Trophoblast cell (in vitro differentiated cells and primary cell): ENCODE results near the gene FAM76A. TPM values are rescaled to one million over a fixed set of nuclear protein-coding genes. Genes with fewer than 3 reads are reported as not detected.
"Not testable (repeated sequence)": the region's sequence is repeated elsewhere in the genome, so short reads cannot be mapped to it uniquely, and the experiment has no call there.

Experiments
- DNase-seq, 2 donors: peaks; one replicate each; pipeline ENCODE4 v3.0.0-alpha.2; 2016
- H2AFZ ChIP-seq: 2 replicates; pipeline ENCODE4 v1.6.1; 2013; ENCODE audit warnings: low read length, moderate library complexity, mild to moderate bottlenecking; ENCODE audit not compliant: insufficient read depth, poor library complexity
- H2AK5ac ChIP-seq: 2 replicates; pipeline ENCODE4 v1.6.1; 2013; ENCODE audit warnings: mild to moderate bottlenecking, low read length
- H2BK120ac ChIP-seq: 2 replicates; pipeline ENCODE4 v1.6.1; 2013; ENCODE audit warnings: low read length, mild to moderate bottlenecking, moderate library complexity; ENCODE audit not compliant: insufficient read depth, poor library complexity
- H2BK12ac ChIP-seq: 2 replicates; pipeline ENCODE4 v1.6.1; 2013; ENCODE audit warnings: mild to moderate bottlenecking, low read length, moderate library complexity
- H2BK5ac ChIP-seq: 2 replicates; pipeline ENCODE4 v1.6.1; 2013; ENCODE audit warnings: low read length, low read depth, moderate library complexity, mild to moderate bottlenecking; ENCODE audit not compliant: poor library complexity
- H3K14ac ChIP-seq: 2 replicates; pipeline ENCODE4 v1.6.1; 2013; ENCODE audit warnings: mild to moderate bottlenecking, low read length
- H3K18ac ChIP-seq: 2 replicates; pipeline ENCODE4 v1.6.1; 2013; ENCODE audit warnings: mild to moderate bottlenecking, low read length
- H3K23ac ChIP-seq: 2 replicates; pipeline ENCODE4 v1.6.1; 2013; ENCODE audit warnings: low read length
- H3K27ac ChIP-seq: 2 replicates; pipeline ENCODE4 v1.5.1; 2013; ENCODE audit warnings: low read depth, mild to moderate bottlenecking, inconsistent platforms, low read length, moderate library complexity
- H3K27me3 ChIP-seq: 2 replicates; pipeline ENCODE4 v1.6.1; 2013; ENCODE audit warnings: inconsistent platforms, mild to moderate bottlenecking, low read length, moderate library complexity; ENCODE audit not compliant: insufficient read depth
- H3K36me3 ChIP-seq, 2 experiments: 1 replicate in 1 of 2; 2 replicates in 1 of 2; pipeline ENCODE4 v1.6.1; 2013; ENCODE audit warnings: low read length in 2 of 2, mild to moderate bottlenecking in 2 of 2, moderate library complexity in 1 of 2; ENCODE audit not compliant: insufficient read depth in 2 of 2, control insufficient read depth in 1 of 2
- H3K4ac ChIP-seq: 2 replicates; pipeline ENCODE4 v1.6.1; 2013; ENCODE audit warnings: low read depth, mild to moderate bottlenecking, low read length, moderate library complexity
- H3K4me1 ChIP-seq, 2 experiments: 1 replicate in 1 of 2; 2 replicates in 1 of 2; pipeline ENCODE4 v1.6.1; 2013; ENCODE audit warnings: low read length in 2 of 2, mild to moderate bottlenecking in 2 of 2, moderate library complexity in 1 of 2; ENCODE audit not compliant: insufficient read depth in 2 of 2, control insufficient read depth in 1 of 2
- H3K4me2 ChIP-seq: 2 replicates; pipeline ENCODE4 v1.6.1; 2013; ENCODE audit warnings: inconsistent platforms, mild to moderate bottlenecking, low read length, moderate library complexity
- H3K4me3 ChIP-seq: 2 replicates; pipeline ENCODE4 v1.5.1; 2013; ENCODE audit warnings: mild to moderate bottlenecking, low read depth, low read length, inconsistent platforms
- H3K79me1 ChIP-seq: one replicate; pipeline ENCODE4 v1.6.1; 2013; ENCODE audit warnings: low read length
- H3K79me2 ChIP-seq: 2 replicates; pipeline ENCODE4 v1.6.1; 2013; ENCODE audit warnings: low read length, mild to moderate bottlenecking; ENCODE audit not compliant: control insufficient read depth, insufficient read depth, poor library complexity
- H3K9ac ChIP-seq: 2 replicates; pipeline ENCODE4 v1.6.1; 2013; ENCODE audit warnings: mild to moderate bottlenecking, low read length
- H3K9me3 ChIP-seq: 2 replicates; pipeline ENCODE4 v1.6.1; 2013; ENCODE audit warnings: low read depth, mild to moderate bottlenecking, control low read depth, inconsistent platforms, low read length; ENCODE audit not compliant: insufficient read depth
- H4K12ac ChIP-seq: 2 replicates; pipeline ENCODE4 v1.6.1; 2013; ENCODE audit warnings: low read depth, mild to moderate bottlenecking, low read length, moderate library complexity
- H4K8ac ChIP-seq: 2 replicates; pipeline ENCODE4 v1.6.1; 2013; ENCODE audit warnings: low read depth, mild to moderate bottlenecking, low read length, moderate library complexity
- H4K91ac ChIP-seq: one replicate; pipeline ENCODE4 v1.6.1; 2013; ENCODE audit warnings: low read depth, mild to moderate bottlenecking, low read length, moderate library complexity
- WGBS: extraction: QIAGEN DNeasy Blood & Tissue Kit; methylation state at CpG from one replicate; pipeline ENCODE4 v1.1.7; 2013; ENCODE audit warnings: missing lambda C conversion rate; ENCODE audit not compliant: insufficient read length, insufficient coverage; ENCODE audit errors: extremely low coverage; 5-methylcytosine and 5-hydroxymethylcytosine counted together
- polyA plus RNA-seq: library from polyadenylated mRNA; stranded (reverse); fragments of 200-250 nt; gene quantifications from 2 replicates; pipeline ENCODE4 v1.2.3, GENCODE V29; 2013

The FAM76A gene
- 14.8 and 16.1 TPM in 2 replicates for polyA plus RNA-seq

GRCh38 chr1:27725374-27726172 lies at the start of gene FAM76A:
FAM76A (plus strand) TSS chr1:27725961; CDS start chr1:27726081, 120 bp downstream.
- WGBS: no CpG with 5 or more reads among the region's 72 CpGs

DNA sequence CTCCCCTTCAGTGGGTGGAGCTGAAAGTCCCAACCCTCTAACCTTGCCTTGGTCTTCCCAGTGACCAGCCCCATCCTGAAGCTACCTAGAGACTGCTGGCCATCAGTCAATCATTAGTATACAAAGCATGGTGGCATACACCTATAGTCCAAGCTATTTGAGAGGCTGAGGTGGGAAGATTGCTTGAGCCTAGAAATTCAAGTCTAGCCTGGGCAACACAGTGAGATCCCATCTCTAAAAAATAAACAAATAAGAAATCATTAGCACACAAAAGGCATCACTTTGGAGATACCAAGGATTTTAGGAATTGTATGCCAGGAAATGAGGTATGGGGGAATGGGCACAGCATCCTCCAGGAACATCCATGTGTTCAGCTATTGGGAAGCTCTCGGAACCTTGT lies 49.4 kb upstream of the FAM76A start:
- Histone ChIP-seq H3K4me1 (peaks cover 4 to 8% of the 10 kb centered on the region in 2 experiments), H3K27me3 (no peaks in the 10 kb centered on the region), H2BK120ac (no peak overlapping the region), H3K79me1 (no peaks in the 10 kb centered on the region), H2AK5ac (no peak overlapping the region), H3K14ac (no peak overlapping the region), H3K36me3 (no peaks in the 10 kb centered on the region), H2BK5ac (no peak overlapping the region), H3K4ac (no peak overlapping the region), H3K79me2 (no peaks in the 10 kb centered on the region), H4K12ac (no peak overlapping the region), H3K18ac (no peak overlapping the region), H2BK12ac (no peak overlapping the region), H3K4me2 (no peak overlapping the region), H3K9ac (no peak overlapping the region), H4K8ac (no peak overlapping the region), H3K27ac (no peak overlapping the region), H4K91ac (no peak overlapping the region), H3K9me3 (peaks cover 6% of the 10 kb centered on the region), H3K23ac (no peak overlapping the region), H2AFZ (no peak overlapping the region), H3K4me3 (no peak overlapping the region)
- no peak for DNase-seq
- no CpG with 5 or more reads among the region's 1 CpG for WGBS

More at GRCh38 chr1:27725374-27726172, at the start of gene FAM76A:
- Histone ChIP-seq H2AK5ac (no peak within 1 kb of the TSS), H2BK120ac (peak within 1 kb of the TSS; percentile 71), H4K8ac (peak within 1 kb of the TSS; percentile 91), H3K4me1 (peaks cover 0 to 6% of the 10 kb centered on the region in 2 experiments), H3K14ac (peak within 1 kb of the TSS; percentile 86), H3K4me2 (peak within 1 kb of the TSS; percentile 79), H2BK12ac (peak within 1 kb of the TSS; percentile 16), H3K9ac (peak within 1 kb of the TSS; percentile 39), H3K27ac (peak within 1 kb of the TSS; percentile 87), H3K79me1 (peaks cover 10% of the 10 kb centered on the region), H3K23ac (no peak within 1 kb of the TSS), H3K4me3 (peak within 1 kb of the TSS; percentile 85), H3K4ac (peak within 1 kb of the TSS; percentile 17), H3K9me3 (no peaks in the 10 kb centered on the region), H3K27me3 (no peaks in the 10 kb centered on the region), H4K12ac (peak within 1 kb of the TSS; percentile 83), H3K36me3 (peaks cover 0 to 1% of the 10 kb centered on the region in 2 experiments), H4K91ac (peak within 1 kb of the TSS; percentile 32), H2BK5ac (peak within 1 kb of the TSS; percentile 39), H2AFZ (peak within 1 kb of the TSS; percentile 97), H3K79me2 (peaks cover 7% of the 10 kb centered on the region), H3K18ac (peak within 1 kb of the TSS; percentile 42)
- peak; percentile 99 to 100 for DNase-seq

- H2AFZ ChIP-seq: no peak overlapping the region
- H3K4me3 ChIP-seq: no peak overlapping the region
- no peak overlapping the region for H2BK12ac ChIP-seq
- H4K8ac ChIP-seq: no peak overlapping the region
- H2AK5ac ChIP-seq: no peak overlapping the region
- H3K4me1 ChIP-seq: peaks cover 0 to 2% of the 10 kb centered on the region in 2 experiments
- H3K18ac ChIP-seq: no peak overlapping the region
- H3K79me1 ChIP-seq: peaks cover 6% of the 10 kb centered on the region
- no peak overlapping the region for H3K4me2 ChIP-seq
- H4K12ac ChIP-seq: no peak overlapping the region
- H4K91ac ChIP-seq: no peak overlapping the region
- H3K14ac ChIP-seq: no peak overlapping the region
- H2BK5ac ChIP-seq: no peak overlapping the region
- no peak overlapping the region for H3K9ac ChIP-seq
- peaks cover 6% of the 10 kb centered on the region for H3K9me3 ChIP-seq
- H3K4ac ChIP-seq: no peak overlapping the region
- H3K36me3 ChIP-seq: no peaks in the 10 kb centered on the region
- no peak overlapping the region for H3K27ac ChIP-seq
- no peak overlapping the region for H2BK120ac ChIP-seq
- no peaks in the 10 kb centered on the region for H3K27me3 ChIP-seq
- no peak for DNase-seq
- H3K79me2 ChIP-seq: no peaks in the 10 kb centered on the region
- H3K23ac ChIP-seq: no peak overlapping the region
Observed at GRCh38 chr1:27678747-27679146, 47.0 kb upstream of the FAM76A start.

DNA sequence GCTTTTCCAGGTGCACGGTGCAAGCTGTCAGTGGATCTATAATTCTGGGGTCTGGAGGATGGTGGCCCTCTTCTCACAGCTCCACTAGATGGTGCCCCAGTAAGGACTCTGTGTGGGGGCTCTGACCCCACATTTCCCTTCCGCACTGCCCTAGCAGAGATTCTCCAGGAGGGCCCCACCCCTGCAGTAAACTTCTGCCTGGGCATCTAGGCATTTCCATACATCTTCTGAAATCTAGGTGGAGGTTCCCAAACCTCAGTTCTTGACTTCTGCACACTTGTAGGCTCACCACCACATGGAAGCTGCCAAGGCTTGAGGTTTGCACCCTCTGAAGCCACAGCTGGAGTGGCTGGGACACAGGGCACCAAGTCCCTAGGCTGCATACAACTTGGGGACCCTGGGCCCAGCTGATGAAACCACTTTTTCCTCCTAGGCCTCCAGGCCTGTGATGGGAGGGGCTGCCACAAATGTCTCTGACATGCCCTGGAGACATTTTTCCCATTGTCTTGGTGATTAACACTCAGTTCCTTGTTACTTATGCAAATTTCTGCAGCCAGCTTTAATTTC lies 45.5 kb upstream of the FAM76A start:
- H4K91ac ChIP-seq, H3K9ac ChIP-seq, H2AK5ac ChIP-seq, H2BK5ac ChIP-seq, H4K12ac ChIP-seq, H2BK120ac ChIP-seq, H3K4ac ChIP-seq, H3K27ac ChIP-seq, H3K4me2 ChIP-seq, H3K9me3 ChIP-seq, H3K18ac ChIP-seq, H2AFZ ChIP-seq, H3K36me3 ChIP-seq, H3K79me2 ChIP-seq, H3K14ac ChIP-seq, H2BK12ac ChIP-seq, H3K4me1 ChIP-seq, H3K4me3 ChIP-seq, DNase-seq, H4K8ac ChIP-seq, H3K23ac ChIP-seq, H3K27me3 ChIP-seq: not testable (repeated sequence)
- no CpG with 5 or more reads among the region's 2 CpGs for WGBS
- H3K79me1 ChIP-seq: peaks cover 12% of the 10 kb centered on the region
